Natural killer cell (primary cell): ENCODE data around the gene PLCB1. TPM values are rescaled to one million over a fixed set of nuclear protein-coding genes. Genes with fewer than 3 reads are reported as not detected.

ENCODE experiments used
- ATAC-seq, 3 donors: fragments of 150-1000 bp in 2 of 3; fragments of 200-7000 bp in 1 of 3; cut with Tn5 transposase; 1 replicate in 1 of 3; 2 replicates in 2 of 3; pipeline ENCODE4 v1.10.0; 2021; ENCODE audit warnings: mild to moderate bottlenecking in 2 of 3, moderate library complexity in 2 of 3
- DNase-seq, 2 donors: peaks; one replicate each; pipeline versions ENCODE4 v3.0.0 to v3.0.0-alpha.2; 2013 to 2021; ENCODE audit warnings: mixed read lengths in 1 of 2
- H3K27ac ChIP-seq: one replicate; pipeline ENCODE4 v1.5.1; 2013; ENCODE audit warnings: mild to moderate bottlenecking, low read length
- H3K27me3 ChIP-seq: one replicate; pipeline ENCODE4 v1.6.1; 2013; ENCODE audit warnings: low read length; ENCODE audit not compliant: control insufficient read depth, insufficient read depth
- H3K36me3 ChIP-seq: one replicate; pipeline ENCODE4 v1.6.1; 2013; ENCODE audit warnings: low read length; ENCODE audit not compliant: control insufficient read depth, insufficient read depth
- H3K4me1 ChIP-seq: one replicate; pipeline ENCODE4 v1.6.1; 2013; ENCODE audit warnings: low read length; ENCODE audit not compliant: control insufficient read depth, insufficient read depth
- H3K4me3 ChIP-seq: one replicate; pipeline ENCODE4 v1.5.1; 2013; ENCODE audit warnings: low read length
- H3K9me3 ChIP-seq: one replicate; pipeline ENCODE4 v1.6.1; 2013; ENCODE audit warnings: low read length; ENCODE audit not compliant: control insufficient read depth, insufficient read depth
- H3K27ac Mint-ChIP-seq, 2 donors: one replicate each; pipeline ENCODE4 v1.8.0; 2022; ENCODE audit warnings: mild to moderate bottlenecking in 2 of 2, mixed read lengths in 2 of 2, moderate library complexity in 1 of 2
- H3K27me3 Mint-ChIP-seq, 2 donors: one replicate each; pipeline ENCODE4 v1.8.0; 2022; ENCODE audit warnings: low read depth in 2 of 2, mixed read lengths in 2 of 2
- H3K36me3 Mint-ChIP-seq: one replicate; pipeline ENCODE4 v1.8.0; 2022; ENCODE audit warnings: mixed read lengths
- H3K4me1 Mint-ChIP-seq, 2 donors: one replicate each; pipeline ENCODE4 v1.8.0; 2022; ENCODE audit warnings: mixed read lengths in 2 of 2
- H3K4me3 Mint-ChIP-seq: one replicate; pipeline ENCODE4 v1.8.0; 2022; ENCODE audit warnings: mild to moderate bottlenecking, moderate library complexity, mixed read lengths
- H3K9me3 Mint-ChIP-seq, 2 donors: one replicate each; pipeline ENCODE4 v1.8.0; 2022; ENCODE audit warnings: mixed read lengths in 2 of 2
- WGBS: methylation state at CpG from one replicate; pipeline ENCODE4 v1.1.7; 2013; ENCODE audit warnings: missing lambda C conversion rate; ENCODE audit not compliant: insufficient coverage; 5-methylcytosine and 5-hydroxymethylcytosine counted together
- intact Hi-C: fragments of 100-400 bp; cut with micrococcal nuclease; formaldehyde crosslinking; loops from one replicate; pipeline ENCODE4 v1.14.2; 2022
- total RNA-seq, 4 donors: library from RNA; stranded (reverse); fragments of 120-200 nt in 1 of 4; gene quantifications; one replicate each; pipeline versions ENCODE4 v1.2.3 to v1.2.4, GENCODE V29; 2013 to 2022
- TF ChIP-seq, protein P1 (sequence below): fragments of 200-600 bp; IDR thresholded peaks from one replicate; pipeline ENCODE4 v1.8.0; 2022; ENCODE audit warnings: antibody characterized with exemption

PLCB1 gene
- total RNA-seq, 3 donors from 2014 or later (not counting 1 experiment from before 2014, with no cell fraction given): 48.7 to 66.2 (median 57.7) TPM

GRCh38 chr20:8735014-8735413 is 602.9 kb downstream of the PLCB1 start:
- no peak overlapping the region for H3K4me3 Mint-ChIP-seq
- WGBS: 100% methylated on average over 1 of the region's 3 CpGs
- peaks cover 7% of the 10 kb centered on the region for H3K36me3 ChIP-seq
- TF ChIP-seq, protein P1, sequence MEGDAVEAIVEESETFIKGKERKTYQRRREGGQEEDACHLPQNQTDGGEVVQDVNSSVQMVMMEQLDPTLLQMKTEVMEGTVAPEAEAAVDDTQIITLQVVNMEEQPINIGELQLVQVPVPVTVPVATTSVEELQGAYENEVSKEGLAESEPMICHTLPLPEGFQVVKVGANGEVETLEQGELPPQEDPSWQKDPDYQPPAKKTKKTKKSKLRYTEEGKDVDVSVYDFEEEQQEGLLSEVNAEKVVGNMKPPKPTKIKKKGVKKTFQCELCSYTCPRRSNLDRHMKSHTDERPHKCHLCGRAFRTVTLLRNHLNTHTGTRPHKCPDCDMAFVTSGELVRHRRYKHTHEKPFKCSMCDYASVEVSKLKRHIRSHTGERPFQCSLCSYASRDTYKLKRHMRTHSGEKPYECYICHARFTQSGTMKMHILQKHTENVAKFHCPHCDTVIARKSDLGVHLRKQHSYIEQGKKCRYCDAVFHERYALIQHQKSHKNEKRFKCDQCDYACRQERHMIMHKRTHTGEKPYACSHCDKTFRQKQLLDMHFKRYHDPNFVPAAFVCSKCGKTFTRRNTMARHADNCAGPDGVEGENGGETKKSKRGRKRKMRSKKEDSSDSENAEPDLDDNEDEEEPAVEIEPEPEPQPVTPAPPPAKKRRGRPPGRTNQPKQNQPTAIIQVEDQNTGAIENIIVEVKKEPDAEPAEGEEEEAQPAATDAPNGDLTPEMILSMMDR: no peak
- no peaks in the 10 kb centered on the region for H3K27me3 ChIP-seq
- no peak overlapping the region for H3K27ac Mint-ChIP-seq
- peaks cover 7% of the 10 kb centered on the region for H3K36me3 Mint-ChIP-seq
- DNase-seq (no peak), ATAC-seq (no peak)
- no peaks in the 10 kb centered on the region for H3K9me3 ChIP-seq
- no peaks in the 10 kb centered on the region for H3K4me1 Mint-ChIP-seq
- H3K4me3 ChIP-seq: no peak overlapping the region
- no peaks in the 10 kb centered on the region for H3K27me3 Mint-ChIP-seq
- no peaks in the 10 kb centered on the region for H3K9me3 Mint-ChIP-seq
- H3K27ac ChIP-seq: no peak overlapping the region
- no peaks in the 10 kb centered on the region for H3K4me1 ChIP-seq
- intact Hi-C loops: no loop called here

GRCh38 chr20:8735674-8736073 is 603.6 kb downstream of the PLCB1 start:
- TF ChIP-seq, protein P1: no peak
- ATAC-seq (no peak), DNase-seq (no peak)
- H3K4me1 ChIP-seq: no peaks in the 10 kb centered on the region
- peaks cover 7% of the 10 kb centered on the region for H3K36me3 ChIP-seq
- no peak overlapping the region for H3K4me3 Mint-ChIP-seq
- H3K27me3 ChIP-seq: no peaks in the 10 kb centered on the region
- H3K9me3 ChIP-seq: no peaks in the 10 kb centered on the region
- H3K27ac Mint-ChIP-seq: no peak overlapping the region
- H3K9me3 Mint-ChIP-seq: no peaks in the 10 kb centered on the region
- H3K27me3 Mint-ChIP-seq: no peaks in the 10 kb centered on the region
- H3K36me3 Mint-ChIP-seq: peaks cover 12% of the 10 kb centered on the region
- no peaks in the 10 kb centered on the region for H3K4me1 Mint-ChIP-seq
- intact Hi-C loops: no loop called here
- H3K4me3 ChIP-seq: no peak overlapping the region
- no peak overlapping the region for H3K27ac ChIP-seq

- H3K4me1 ChIP-seq: no peaks in the 10 kb centered on the region
- WGBS: 87% methylated on average over 3 of the region's 4 CpGs
- peaks cover 21% of the 10 kb centered on the region for H3K36me3 Mint-ChIP-seq
- H3K4me3 Mint-ChIP-seq: no peak overlapping the region
- no peaks in the 10 kb centered on the region for H3K27me3 Mint-ChIP-seq
- no peaks in the 10 kb centered on the region for H3K4me1 Mint-ChIP-seq
- H3K36me3 ChIP-seq: peaks cover 12% of the 10 kb centered on the region
- intact Hi-C loops: no loop called here
- H3K9me3 Mint-ChIP-seq: no peaks in the 10 kb centered on the region
- H3K27ac Mint-ChIP-seq: no peak overlapping the region
- no peak overlapping the region for H3K4me3 ChIP-seq
- H3K27me3 ChIP-seq: no peaks in the 10 kb centered on the region
- H3K27ac ChIP-seq: no peak overlapping the region
- TF ChIP-seq, protein P1: no peak
- ATAC-seq: no peak
- DNase-seq: no peak
- H3K9me3 ChIP-seq: no peaks in the 10 kb centered on the region
These were observed 608.2 kb downstream of the PLCB1 start for GRCh38 chr20:8740265-8740664.

DNA sequence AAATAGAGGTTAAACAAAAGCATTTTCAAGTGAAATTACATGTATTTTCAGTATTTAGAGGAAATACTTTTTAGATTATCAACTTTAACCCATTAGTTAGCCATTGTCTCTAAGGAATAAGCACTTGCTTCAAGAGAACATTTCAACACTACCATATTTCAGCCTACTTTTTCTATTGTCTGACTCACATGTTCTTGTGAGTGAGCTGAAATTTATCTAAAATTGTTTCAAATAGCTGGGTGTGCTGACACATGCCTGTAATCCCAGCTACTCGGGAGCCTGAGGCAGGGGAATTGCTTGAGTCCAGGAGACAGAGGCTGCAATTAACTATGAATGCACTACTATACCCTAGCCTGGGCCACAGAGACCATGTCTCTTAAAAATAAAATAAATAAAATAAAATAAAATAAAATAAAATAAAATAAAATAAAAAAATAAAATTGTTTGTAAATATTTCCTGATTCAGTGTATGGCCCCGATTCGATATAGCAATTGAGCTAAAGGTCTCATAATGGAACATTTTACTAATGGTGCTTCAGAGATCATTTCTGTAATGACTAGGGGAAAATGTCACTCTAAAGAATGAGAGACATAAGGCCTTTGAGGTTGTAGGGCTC is 612.3 kb downstream of the PLCB1 start:
- DNase-seq: no peak
- no peak overlapping the region for H3K27ac Mint-ChIP-seq
- H3K9me3 Mint-ChIP-seq: no peaks in the 10 kb centered on the region
- Histone ChIP-seq H3K4me3 (no peak overlapping the region), H3K36me3 (peaks cover 5% of the 10 kb centered on the region), H3K9me3 (no peaks in the 10 kb centered on the region), H3K27ac (no peak overlapping the region), H3K27me3 (no peaks in the 10 kb centered on the region), H3K4me1 (no peaks in the 10 kb centered on the region)
- H3K36me3 Mint-ChIP-seq: peaks cover 14% of the 10 kb centered on the region
- no peaks in the 10 kb centered on the region for H3K27me3 Mint-ChIP-seq
- no peak for ATAC-seq
- WGBS: 79% methylated on average over 3 of the region's 3 CpGs
- intact Hi-C loops: no loop called here
- H3K4me3 Mint-ChIP-seq: no peak overlapping the region
- TF ChIP-seq, protein P1: no peak
- no peaks in the 10 kb centered on the region for H3K4me1 Mint-ChIP-seq
